HG03442 (cell line): Measurements from ENCODE around the gene MRM1.
"Not testable (repeated sequence)": the region's sequence is repeated elsewhere in the genome, so short reads cannot be mapped to it uniquely, and the experiment has no call there.

Experiments used
- ATAC-seq: cut with Tn5 transposase; IDR thresholded peaks from one replicate; pipeline ENCODE4 v1.9.1; 2021; ENCODE audit warnings: mild to moderate bottlenecking, moderate library complexity; ENCODE audit not compliant: unreplicated experiment

The MRM1 gene

GRCh38 chr17:36600465-36600864 lies 918 bp upstream of the MRM1 start:
- no peak for ATAC-seq

GRCh38 chr17:36600936-36601302 lies 464 bp upstream of the MRM1 start:
- ATAC-seq: no peak

GRCh38 chr17:36602030-36602748 lies 806 bp downstream of the MRM1 start:
- ATAC-seq: no peak

GRCh38 chr17:36602924-36603384 lies 1.6 kb downstream of the MRM1 start:
- ATAC-seq: no peak

- not testable (repeated sequence) for ATAC-seq
These were observed 3.6 kb downstream of the MRM1 start for GRCh38 chr17:36605028-36605427.

- no peak for ATAC-seq
These were observed 6.9 kb downstream of the MRM1 start for GRCh38 chr17:36608280-36608679.

GRCh38 chr17:36608794-36609497 lies 7.6 kb downstream of the MRM1 start:
- ATAC-seq: no peak

- no peak for ATAC-seq
These were observed 8.1 kb downstream of the MRM1 start for GRCh38 chr17:36609498-36609862.

- no peak for ATAC-seq
These were observed 9.1 kb downstream of the MRM1 start for GRCh38 chr17:36610474-36610873.

- no peak for ATAC-seq
These were observed 10.1 kb downstream of the MRM1 start for GRCh38 chr17:36611345-36612072.

GRCh38 chr17:36612323-36612722 lies 10.9 kb downstream of the MRM1 start:
- no peak for ATAC-seq

GRCh38 chr17:36613155-36613554 lies 11.8 kb downstream of the MRM1 start:
- no peak for ATAC-seq

- ATAC-seq: no peak
These were observed 12.7 kb downstream of the MRM1 start for GRCh38 chr17:36614081-36614480.

- no peak for ATAC-seq
These were observed 13.6 kb downstream of the MRM1 start for GRCh38 chr17:36614933-36615332.

- ATAC-seq: no peak
These were observed 15.0 kb downstream of the MRM1 start for GRCh38 chr17:36616061-36617029.

- ATAC-seq: no peak
These were observed 16.4 kb downstream of the MRM1 start for GRCh38 chr17:36617773-36618172.

GRCh38 chr17:36623281-36623680 lies 21.9 kb downstream of the MRM1 start:
- no peak for ATAC-seq

- ATAC-seq: no peak
These were observed 23.8 kb downstream of the MRM1 start for GRCh38 chr17:36625188-36625587.

- ATAC-seq: no peak
These were observed 25.7 kb downstream of the MRM1 start for GRCh38 chr17:36627101-36627500.

- no peak for ATAC-seq
These were observed 27.2 kb downstream of the MRM1 start for GRCh38 chr17:36628576-36628975.
